SK-N-MC (cell line): ENCODE results near the gene LARP6.
"Not testable (repeated sequence)": the region's sequence is repeated elsewhere in the genome, so short reads cannot be mapped to it uniquely, and the experiment has no call there.

Experiments
- DNase-seq: peaks from one replicate; pipeline ENCODE4 v3.0.0-alpha.2; 2011; ENCODE audit warnings: low read depth, low spot score
- H3K27ac ChIP-seq: fragments of 200-600 bp; sonication (generic); 2 replicates; pipeline ENCODE4 v1.5.1; 2016; ENCODE audit warnings: mixed run types
- H3K36me3 ChIP-seq: fragments of 200-600 bp; sonication (generic); 2 replicates; pipeline ENCODE4 v1.6.1; 2017; ENCODE audit warnings: antibody characterized with exemption, low read length, mixed read lengths; ENCODE audit not compliant: insufficient read depth
- H3K4me3 ChIP-seq: fragments of 200-600 bp; sonication (generic); 2 replicates; pipeline ENCODE4 v1.5.1; 2016
- H3K9ac ChIP-seq: fragments of 200-600 bp; sonication (generic); 2 replicates; pipeline ENCODE4 v1.8.0; 2017; ENCODE audit warnings: mixed run types, mixed read lengths; ENCODE audit not compliant: insufficient read length
- H3K9me3 ChIP-seq: fragments of 200-600 bp; sonication (generic); 2 replicates; pipeline ENCODE4 v1.6.1; 2017; ENCODE audit warnings: low read depth, mild to moderate bottlenecking, antibody characterized with exemption, low read length, moderate library complexity, mixed read lengths
- EZH2 ChIP-seq: fragments of 200-600 bp; sonication (generic); IDR thresholded peaks from one replicate; pipeline ENCODE4 v1.6.1; 2017; ENCODE audit warnings: antibody characterized with exemption
- FOXP2 ChIP-seq: optimal IDR thresholded peaks from 2 replicates; pipeline ENCODE3; 2011; ENCODE audit warnings: mild to moderate bottlenecking, moderate library complexity; ENCODE audit not compliant: insufficient read depth; ENCODE audit errors: extremely low read length, control extremely low read depth
- POLR2AphosphoS5 ChIP-seq: IDR thresholded peaks from 2 replicates; pipeline ENCODE4 v1.6.1; 2012; ENCODE audit warnings: mild to moderate bottlenecking, low read depth, low read length, borderline replicate concordance

The LARP6 gene

DNA sequence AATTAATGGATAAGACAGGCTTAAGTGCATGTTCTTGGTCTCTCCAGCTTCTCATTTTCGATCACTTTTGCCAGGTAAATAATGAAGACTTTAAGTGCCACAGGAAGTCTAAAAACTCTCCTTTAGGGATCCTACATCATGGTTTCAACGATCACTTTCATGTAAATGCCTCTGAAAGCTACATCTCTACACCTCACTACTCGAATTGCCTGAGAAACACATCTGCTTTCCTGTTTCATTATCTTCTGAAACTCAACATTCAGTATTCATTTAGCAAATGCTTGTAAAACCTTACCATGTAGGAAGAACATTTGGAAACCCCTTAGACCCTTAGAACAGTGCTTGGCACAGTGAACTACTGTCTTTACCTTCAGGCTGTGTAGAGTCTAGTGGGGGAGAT, 22.1 kb upstream of the LARP6 start:
- H3K4me3 ChIP-seq, result no peak overlapping the region

GRCh38 chr15:70875001-70875782, 21.2 kb upstream of the LARP6 start:
- Histone ChIP-seq H3K4me3 (no peak overlapping the region), H3K36me3 (no peaks in the 10 kb centered on the region), H3K9ac (no peak overlapping the region), H3K9me3 (no peaks in the 10 kb centered on the region), H3K27ac (no peak overlapping the region)
- DNase-seq, result no peak
- TF ChIP-seq FOXP2, result no peak
- no peak for TF ChIP-seq POLR2AphosphoS5
- TF ChIP-seq EZH2, result no peak

More for the DNA sequence above, 22.1 kb upstream of the LARP6 start:
- DNase-seq, result no peak
- H3K9ac ChIP-seq, result no peak overlapping the region
- no peaks in the 10 kb centered on the region for H3K9me3 ChIP-seq
- H3K36me3 ChIP-seq, result no peaks in the 10 kb centered on the region
- H3K27ac ChIP-seq, result no peak overlapping the region
- TF ChIP-seq FOXP2, result no peak
- no peak for TF ChIP-seq EZH2
- TF ChIP-seq POLR2AphosphoS5, result no peak

DNA sequence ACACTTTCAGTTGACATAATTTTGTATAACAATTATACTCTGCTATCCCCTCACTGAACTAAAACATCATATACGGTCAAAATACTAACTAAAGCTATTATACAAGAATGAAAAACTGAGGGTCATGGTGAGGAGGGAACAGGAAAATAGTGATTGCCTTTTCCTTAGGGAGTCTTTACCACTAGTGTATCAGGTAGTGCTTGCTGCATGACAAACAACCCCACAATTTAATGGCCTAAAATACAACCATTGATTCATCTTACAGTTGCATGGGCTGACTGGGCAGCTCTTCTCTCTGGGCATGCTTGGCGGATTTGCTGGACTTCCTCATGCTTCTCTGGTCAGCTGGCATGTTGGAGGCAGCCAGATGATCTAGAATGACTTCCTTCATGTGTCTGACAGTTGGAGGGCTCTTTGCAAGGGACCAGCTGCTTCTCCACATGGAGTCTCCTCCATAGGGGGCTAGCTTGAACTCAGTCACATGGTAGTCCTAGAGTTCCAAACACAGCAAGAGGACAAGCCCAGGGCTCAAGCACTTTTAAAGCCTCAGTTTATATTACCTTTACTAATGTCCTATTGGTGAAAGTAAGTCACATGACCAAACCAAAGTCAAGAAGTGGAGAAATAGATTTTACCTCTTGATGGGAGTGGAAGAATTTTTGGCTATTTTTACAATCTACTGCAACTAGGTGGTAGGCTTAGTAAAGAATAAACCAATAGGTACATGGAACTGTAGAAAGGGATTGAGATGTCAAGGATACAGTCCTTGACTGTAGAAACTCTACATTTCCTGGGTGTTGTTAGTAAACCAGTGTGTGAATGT, 19.5 kb upstream of the LARP6 start:
- Histone ChIP-seq H3K4me3 (no peak overlapping the region), H3K36me3 (no peaks in the 10 kb centered on the region), H3K9ac (no peak overlapping the region), H3K9me3 (no peaks in the 10 kb centered on the region), H3K27ac (no peak overlapping the region)
- TF ChIP-seq EZH2 (no peak), POLR2AphosphoS5 (no peak), FOXP2 (no peak)
- DNase-seq, result no peak

DNA sequence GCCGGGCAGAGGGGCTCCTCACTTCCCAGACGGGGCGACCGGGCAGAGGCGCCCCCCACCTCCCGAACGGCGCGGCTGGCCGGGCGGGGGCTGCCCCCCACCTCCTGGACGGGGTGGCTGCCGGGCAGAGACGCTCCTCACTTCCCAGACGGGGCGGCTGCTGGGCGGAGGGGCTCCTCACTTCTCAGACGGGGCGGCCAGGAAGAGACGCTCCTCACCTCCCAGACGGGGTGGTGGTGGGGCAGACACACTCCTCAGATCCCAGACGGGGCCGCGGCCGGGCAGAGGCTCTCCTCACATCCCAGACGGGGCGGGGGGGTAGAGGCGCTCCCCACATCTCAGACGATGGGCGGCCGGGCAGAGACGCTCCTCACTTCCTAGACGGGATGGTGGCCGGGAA, 17.5 kb upstream of the LARP6 start:
- H3K9me3 ChIP-seq, H3K9ac ChIP-seq, DNase-seq, H3K4me3 ChIP-seq, H3K27ac ChIP-seq, H3K36me3 ChIP-seq: not testable (repeated sequence)

DNA sequence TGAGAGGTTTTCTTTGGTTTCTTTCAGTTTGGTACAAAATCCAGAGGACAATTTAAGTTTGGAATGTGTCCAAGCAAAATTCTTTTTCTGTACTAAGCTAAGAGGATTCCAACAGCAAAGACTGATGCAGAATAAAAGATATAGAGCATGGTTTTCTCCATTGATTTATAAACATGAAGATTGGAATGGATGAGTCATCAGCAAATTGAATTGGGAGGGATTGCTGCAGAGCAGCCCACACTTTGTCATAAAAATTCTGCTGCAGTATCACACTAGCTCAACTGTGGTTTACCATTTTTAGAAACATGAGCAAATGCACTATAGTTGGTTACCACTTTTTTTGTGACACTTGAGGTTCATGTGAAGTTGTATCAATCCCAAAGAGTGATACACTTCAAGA, 16.1 kb upstream of the LARP6 start:
- TF ChIP-seq FOXP2, result no peak
- no peak for TF ChIP-seq POLR2AphosphoS5
- TF ChIP-seq EZH2, result no peak
- H3K27ac ChIP-seq, result peak overlapping the region; percentile 61; the same call in 1 of the 2 replicates
- H3K4me3 ChIP-seq, result no peak overlapping the region
- no peaks in the 10 kb centered on the region for H3K9me3 ChIP-seq
- H3K9ac ChIP-seq, result no peak overlapping the region
- no peak for DNase-seq
- H3K36me3 ChIP-seq, result no peaks in the 10 kb centered on the region

GRCh38 chr15:70869346-70869745, 15.4 kb upstream of the LARP6 start:
- no peak for TF ChIP-seq FOXP2
- no peak for TF ChIP-seq POLR2AphosphoS5
- no peak for TF ChIP-seq EZH2
- no peak overlapping the region for H3K4me3 ChIP-seq
- no peaks in the 10 kb centered on the region for H3K9me3 ChIP-seq
- H3K36me3 ChIP-seq, result no peaks in the 10 kb centered on the region
- DNase-seq, result no peak
- peak overlapping the region; percentile 61; the same call in 1 of the 2 replicates for H3K27ac ChIP-seq
- H3K9ac ChIP-seq, result no peak overlapping the region

- H3K4me3 ChIP-seq, result no peak overlapping the region
- no peak for TF ChIP-seq FOXP2
- no peak for TF ChIP-seq EZH2
- no peak for TF ChIP-seq POLR2AphosphoS5
- no peak for DNase-seq
- no peaks in the 10 kb centered on the region for H3K9me3 ChIP-seq
- no peaks in the 10 kb centered on the region for H3K36me3 ChIP-seq
- no peak overlapping the region for H3K27ac ChIP-seq
- H3K9ac ChIP-seq, result no peak overlapping the region
Observed at GRCh38 chr15:70867911-70868467, 14.0 kb upstream of the LARP6 start.

DNA sequence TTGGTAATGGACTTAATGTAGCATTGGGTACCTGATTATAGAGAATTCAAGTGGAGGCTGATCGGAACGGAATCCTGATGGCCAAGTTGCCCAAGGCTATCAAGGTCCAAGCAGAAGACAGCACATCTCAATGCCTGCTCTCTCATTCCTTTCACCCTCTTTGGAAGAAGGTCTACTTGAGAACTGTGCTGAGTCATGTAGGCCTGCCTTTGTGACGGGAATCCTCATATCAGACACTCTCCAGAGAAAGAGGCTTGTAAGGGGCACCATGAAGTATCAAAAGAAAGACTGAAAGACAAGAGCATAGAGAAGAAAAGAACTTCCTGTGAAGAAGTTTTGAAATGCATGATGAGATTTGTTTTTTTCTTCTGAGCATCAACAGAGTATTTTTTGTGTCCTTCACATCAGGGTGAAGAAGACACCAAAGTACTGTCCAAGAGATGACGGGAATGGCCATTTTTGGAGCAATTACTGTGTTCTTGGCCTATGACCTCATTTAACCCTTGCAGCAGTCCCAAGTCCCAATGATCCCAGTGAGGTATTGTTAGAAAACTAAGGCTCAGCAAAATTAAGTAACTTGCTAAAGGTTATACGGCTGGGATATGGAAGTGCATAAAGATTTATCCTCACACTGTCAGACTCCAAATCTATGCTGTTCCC, 13.2 kb upstream of the LARP6 start:
- DNase-seq, result no peak
- no peak for TF ChIP-seq FOXP2
- no peak for TF ChIP-seq EZH2
- Histone ChIP-seq H3K9ac (no peak overlapping the region), H3K27ac (no peak overlapping the region), H3K9me3 (no peaks in the 10 kb centered on the region), H3K4me3 (no peak overlapping the region), H3K36me3 (no peaks in the 10 kb centered on the region)
